Measurements from ENCODE around the gene TGFBR3L.
A peak's percentile ranks its signal among the peaks of the same experiment; 100 is the strongest.

TGFBR3L gene

GRCh38 chr19:7900401-7900870 is 14.2 kb upstream of the TGFBR3L start:
- TF ChIP-seq CTCF (IDR thresholded peaks at IDR 0.05; ENCODE audit: low read depth, low read length, missing control alignments): no peak
- no peak overlapping the region for H3K4me3 ChIP-seq (ENCODE audit: low read depth, low read length)

GRCh38 chr19:7900931-7901330 is 13.7 kb upstream of the TGFBR3L start:
- no peak for TF ChIP-seq CTCF (IDR thresholded peaks at IDR 0.05; ENCODE audit: low read depth, low read length, missing control alignments)
- H3K4me3 ChIP-seq (ENCODE audit: low read depth, low read length): no peak overlapping the region
- DNase-seq (ENCODE audit: low read depth): no peak

More at GRCh38 chr19:7900401-7900870, 14.2 kb upstream of the TGFBR3L start:
- no peak for DNase-seq (ENCODE audit: low read depth)

GRCh38 chr19:7901337-7901736 is 13.3 kb upstream of the TGFBR3L start:
- DNase-seq (ENCODE audit: low read depth): no peak
- H3K4me3 ChIP-seq (ENCODE audit: low read depth, low read length): no peak overlapping the region
- no peak for TF ChIP-seq CTCF (IDR thresholded peaks at IDR 0.05; ENCODE audit: low read depth, low read length, missing control alignments)

- TF ChIP-seq CTCF (IDR thresholded peaks at IDR 0.05; ENCODE audit: low read depth, low read length, missing control alignments): no peak
- no peak for DNase-seq (ENCODE audit: low read depth)
- peak overlapping the region; percentile 88 for H3K4me3 ChIP-seq (ENCODE audit: low read depth, low read length)
Measured at GRCh38 chr19:7902796-7903243, 11.8 kb upstream of the TGFBR3L start.

- TF ChIP-seq CTCF (IDR thresholded peaks at IDR 0.05; ENCODE audit: low read depth, low read length, missing control alignments): peak; percentile 55
- peak within 1 kb of the TSS; percentile 98 for H3K4me3 ChIP-seq (ENCODE audit: low read depth, low read length)
- DNase-seq (ENCODE audit: low read depth): peak; percentile 96
Measured at GRCh38 chr19:7903244-7904073, 11.2 kb upstream of the TGFBR3L start, which contains the start of gene MAP2K7. MAP2K7 (plus strand) TSS chr19:7903877; CDS start chr19:7903945, 68 bp downstream.

- TF ChIP-seq CTCF (IDR thresholded peaks at IDR 0.05; ENCODE audit: low read depth, low read length, missing control alignments): no peak
- no peak for DNase-seq (ENCODE audit: low read depth)
- peak overlapping the region; percentile 98 for H3K4me3 ChIP-seq (ENCODE audit: low read depth, low read length)
Measured at GRCh38 chr19:7904074-7905020, 10.3 kb upstream of the TGFBR3L start.

Measured in GM12864 (cell line).